Measurements from ENCODE around the gene THAP7.
"Not testable (repeated sequence)": the region's sequence is repeated elsewhere in the genome, so short reads cannot be mapped to it uniquely, and the experiment has no call there.

THAP7 gene, protein sequence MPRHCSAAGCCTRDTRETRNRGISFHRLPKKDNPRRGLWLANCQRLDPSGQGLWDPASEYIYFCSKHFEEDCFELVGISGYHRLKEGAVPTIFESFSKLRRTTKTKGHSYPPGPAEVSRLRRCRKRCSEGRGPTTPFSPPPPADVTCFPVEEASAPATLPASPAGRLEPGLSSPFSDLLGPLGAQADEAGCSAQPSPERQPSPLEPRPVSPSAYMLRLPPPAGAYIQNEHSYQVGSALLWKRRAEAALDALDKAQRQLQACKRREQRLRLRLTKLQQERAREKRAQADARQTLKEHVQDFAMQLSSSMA

DNA sequence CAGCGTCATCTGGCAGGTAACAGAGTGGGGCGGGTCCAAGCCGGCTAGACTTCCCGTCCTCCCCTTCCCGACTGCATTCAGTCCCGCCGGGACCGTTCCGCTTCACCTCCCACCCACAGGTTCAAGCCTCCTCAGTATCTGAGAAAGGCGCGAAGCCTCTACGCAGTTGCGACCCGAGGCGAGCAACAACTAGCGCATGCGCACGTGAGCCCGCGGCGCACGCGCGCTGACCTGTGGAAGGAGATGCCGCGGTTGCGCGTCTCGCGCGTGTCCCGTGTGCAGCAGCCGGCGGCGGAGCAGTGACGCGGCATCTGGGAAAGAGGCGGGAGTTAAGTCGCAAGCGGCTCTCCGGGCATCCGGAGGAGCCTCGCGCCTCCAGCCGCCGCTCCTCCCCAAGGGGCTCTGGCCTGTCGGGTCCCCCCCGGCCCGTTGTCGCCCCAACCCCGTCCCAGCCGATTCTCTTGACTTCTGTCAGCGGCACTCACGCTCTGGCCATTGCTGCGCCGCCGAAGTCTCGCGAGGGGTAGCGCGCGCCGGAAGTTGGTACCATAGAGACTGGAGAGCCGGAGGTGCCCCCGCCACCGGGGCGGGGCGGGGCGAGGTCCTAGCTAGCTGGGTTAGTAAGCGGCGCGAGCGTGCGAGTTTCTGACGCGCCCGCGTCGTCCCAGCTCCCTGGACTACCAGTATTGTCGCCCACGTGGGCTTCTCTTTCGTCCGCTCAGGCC lies at the start of gene THAP7:
Gene THAP7 (minus strand): TSS at position 518 of the 725 bp plus-strand sequence. CDS start 207 bp downstream, at position 311.
- peak; percentile 40 to 99 (median 96) for DNase-seq

DNA sequence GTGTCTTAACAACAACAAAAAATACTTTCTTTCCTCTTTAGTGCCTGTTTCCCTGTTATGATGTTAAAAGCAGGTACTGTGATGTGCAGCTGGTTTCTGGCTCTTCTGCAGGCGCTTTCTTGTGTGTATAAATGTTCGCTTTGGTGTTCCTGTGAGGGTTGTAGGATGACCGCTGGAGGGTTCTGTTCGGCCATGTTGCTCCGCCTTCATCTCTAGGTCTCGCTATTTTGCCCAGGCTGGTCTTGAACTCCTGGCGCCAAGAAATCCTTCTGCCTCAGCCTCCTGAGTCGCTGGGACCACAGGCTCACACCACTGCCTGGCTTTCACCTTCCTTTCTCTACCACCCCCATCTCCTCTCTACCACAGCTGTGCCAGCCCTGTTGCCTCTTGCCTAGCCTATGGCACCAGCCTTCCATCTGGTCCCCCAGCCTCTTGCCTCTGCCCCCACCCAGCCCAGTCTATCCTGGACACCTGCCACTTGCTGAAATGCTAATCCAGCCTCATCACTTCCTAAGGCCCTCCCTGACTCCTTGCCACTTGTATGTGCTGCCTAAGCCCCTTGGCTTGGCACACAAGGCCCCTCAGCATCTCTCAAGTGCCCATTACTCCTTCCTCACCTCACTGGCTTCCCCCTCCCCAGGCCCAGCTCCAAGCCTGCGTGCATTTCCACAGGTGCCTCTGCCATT lies 49.4 kb upstream of the THAP7 start:
- DNase-seq: no peak

DNA sequence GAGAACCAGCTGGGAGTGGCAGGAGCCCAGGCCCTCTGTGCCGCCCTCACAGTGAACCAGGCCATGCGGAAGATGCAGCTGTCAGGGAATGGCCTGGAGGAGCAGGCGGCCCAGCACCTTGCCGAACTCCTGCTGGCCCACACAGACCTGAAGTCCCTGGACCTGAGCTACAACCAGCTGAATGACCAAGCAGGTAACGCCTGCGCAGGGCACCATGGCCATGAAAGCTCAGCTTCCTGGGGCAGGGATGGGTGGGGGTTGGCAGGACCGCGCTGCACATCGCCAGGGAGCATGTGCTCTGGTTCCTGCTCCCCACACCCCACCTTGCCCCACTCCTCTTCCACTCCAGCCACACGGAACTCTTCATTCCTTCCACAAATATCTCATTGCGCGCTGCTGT lies 47.0 kb upstream of the THAP7 start:
- not testable (repeated sequence) for DNase-seq

DNA sequence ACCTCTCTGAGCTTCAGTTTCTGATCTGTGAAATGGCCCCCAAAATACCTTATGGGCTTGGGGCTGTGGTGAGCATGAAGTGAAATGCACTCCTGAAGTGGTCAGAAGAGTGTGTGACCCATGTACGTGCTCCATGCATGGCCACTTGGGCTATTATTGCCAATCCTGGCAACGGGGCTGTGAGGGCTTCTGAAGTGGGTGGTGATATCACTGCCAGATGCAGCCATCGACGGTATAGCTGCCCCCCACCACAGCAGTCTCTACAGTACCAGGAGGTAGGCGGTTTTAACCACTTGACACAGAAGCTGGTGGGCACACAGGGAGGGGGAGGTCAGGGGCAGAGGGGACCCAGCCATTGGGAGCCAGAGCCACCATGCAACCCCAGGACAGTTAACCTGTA lies 46.5 kb upstream of the THAP7 start:
- DNase-seq: not testable (repeated sequence)

DNA sequence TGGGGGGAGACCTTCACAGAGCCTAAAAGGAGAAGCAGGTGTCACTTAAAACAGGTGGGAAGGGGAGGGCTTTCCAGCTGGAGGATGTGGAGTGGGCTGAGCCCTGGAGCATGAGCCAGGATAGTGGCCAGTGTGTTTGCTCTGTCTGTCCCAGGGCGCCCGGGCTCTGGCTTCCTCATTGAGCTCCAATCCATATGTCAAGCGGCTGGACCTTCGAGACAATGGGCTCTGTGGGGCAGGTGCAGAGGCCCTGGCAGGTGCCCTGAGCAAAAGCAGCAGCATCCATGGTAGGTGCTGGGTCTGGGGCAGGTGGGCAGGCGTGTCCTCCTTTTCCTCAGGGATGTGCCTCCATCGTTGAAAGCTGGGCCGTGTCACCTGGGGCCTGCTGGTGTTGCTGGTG lies 45.8 kb upstream of the THAP7 start:
- DNase-seq: no peak

DNA sequence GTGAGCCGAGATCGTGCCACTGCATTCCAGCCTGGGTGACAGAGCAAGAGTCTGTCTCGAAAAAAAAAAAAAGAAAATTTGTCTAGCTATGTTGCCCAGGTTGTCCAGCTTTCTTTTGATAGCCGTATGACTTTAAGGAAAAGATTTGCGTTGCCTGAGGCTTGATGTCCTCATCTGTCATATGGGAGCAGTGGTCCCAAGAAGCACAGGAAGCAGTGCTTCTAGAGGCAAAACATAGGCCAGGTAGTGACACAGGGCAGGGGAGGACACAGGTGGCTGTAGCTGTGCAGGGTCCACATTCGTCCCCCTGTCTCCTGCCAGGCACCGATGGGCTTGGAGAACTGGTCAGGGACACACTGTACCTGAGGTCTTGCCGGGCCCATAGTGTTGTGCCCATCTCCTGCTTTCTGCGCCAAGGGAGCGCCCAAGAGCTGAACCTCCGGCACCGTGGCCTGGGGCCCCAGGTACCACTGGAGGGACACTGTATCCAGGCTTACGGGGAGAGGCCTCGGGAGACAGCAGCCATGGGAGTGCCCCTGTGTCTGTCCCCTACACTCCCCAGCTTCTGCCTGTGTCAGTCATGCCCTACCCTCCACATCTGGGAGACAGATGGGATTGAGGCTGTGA lies 45.2 kb upstream of the THAP7 start:
- DNase-seq: no peak

DNA sequence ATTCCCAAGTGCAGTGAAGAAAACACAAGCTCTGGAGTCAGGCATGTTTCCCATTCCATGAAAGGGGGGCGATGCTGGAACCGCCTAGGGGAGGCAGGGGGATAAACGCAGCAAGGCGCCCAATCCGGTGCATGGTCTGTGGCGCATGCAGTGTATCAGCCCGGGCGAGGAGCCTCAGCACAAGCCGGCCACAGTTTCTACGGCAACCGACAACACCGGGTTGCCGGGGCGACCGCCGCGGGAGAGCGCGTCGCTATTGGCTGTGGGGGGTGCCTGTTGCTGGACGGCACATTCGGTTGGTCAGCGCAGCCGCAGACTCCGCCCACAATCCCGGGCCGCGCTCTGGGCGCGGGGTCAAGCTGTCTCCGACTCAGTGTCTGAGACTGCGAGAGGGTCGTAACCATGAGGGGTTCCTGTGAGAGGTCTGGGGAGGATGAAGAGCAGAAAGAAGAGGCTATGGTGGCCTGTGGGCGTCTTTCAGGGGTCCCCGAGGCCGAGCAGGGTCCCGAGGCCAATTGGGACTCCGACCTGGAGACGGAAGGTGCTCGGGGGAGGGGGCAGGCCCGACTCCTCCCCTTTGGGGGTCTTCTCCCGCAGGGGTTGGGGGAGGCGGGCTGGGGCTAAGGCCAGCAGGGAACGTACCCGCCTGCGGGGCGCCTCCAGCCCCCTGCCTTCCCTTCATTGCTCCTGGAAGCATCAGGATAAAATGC lies 43.8 kb upstream of the THAP7 start, which contains the start of gene LRRC74B:
Gene LRRC74B (plus strand): TSS at position 362 of the 710 bp plus-strand sequence. CDS start 41 bp downstream, at position 403.
- DNase-seq: peak; percentile 13 to 95 (median 80)

DNA sequence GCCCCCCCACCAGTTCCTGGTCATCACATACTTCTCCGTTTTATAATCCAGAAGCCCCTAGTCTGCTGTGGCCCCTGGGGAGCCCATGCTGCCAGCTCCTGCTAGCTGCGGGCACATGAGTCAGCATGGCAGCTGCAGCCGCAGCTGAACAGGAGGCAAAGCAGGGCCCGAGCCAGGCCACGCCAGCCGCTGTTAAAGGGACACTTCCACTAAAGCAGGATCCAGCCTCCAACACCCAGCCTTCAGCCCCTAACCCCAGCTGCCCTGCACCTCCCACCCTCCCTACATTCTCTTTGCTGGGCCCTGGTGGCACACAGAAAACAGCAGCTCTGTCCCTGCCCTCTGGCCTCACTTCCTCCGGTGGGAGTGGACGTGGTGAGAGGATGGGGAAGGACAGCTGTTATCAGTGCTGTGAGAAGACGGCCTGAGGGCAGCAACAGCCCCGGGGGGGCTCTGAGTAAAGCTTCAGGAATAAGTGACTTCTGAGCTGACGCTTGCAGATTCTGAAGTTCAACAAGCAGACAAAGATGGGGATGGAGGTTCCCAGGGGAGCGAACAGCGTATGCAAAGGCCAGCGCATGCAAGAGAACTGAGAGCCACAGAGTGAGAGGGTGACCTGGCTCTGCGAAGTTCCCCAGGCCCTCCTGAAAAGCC lies 43.1 kb upstream of the THAP7 start:
- peak in 6 of 56 donors; percentile 5 to 34 (median 26) for DNase-seq

DNA sequence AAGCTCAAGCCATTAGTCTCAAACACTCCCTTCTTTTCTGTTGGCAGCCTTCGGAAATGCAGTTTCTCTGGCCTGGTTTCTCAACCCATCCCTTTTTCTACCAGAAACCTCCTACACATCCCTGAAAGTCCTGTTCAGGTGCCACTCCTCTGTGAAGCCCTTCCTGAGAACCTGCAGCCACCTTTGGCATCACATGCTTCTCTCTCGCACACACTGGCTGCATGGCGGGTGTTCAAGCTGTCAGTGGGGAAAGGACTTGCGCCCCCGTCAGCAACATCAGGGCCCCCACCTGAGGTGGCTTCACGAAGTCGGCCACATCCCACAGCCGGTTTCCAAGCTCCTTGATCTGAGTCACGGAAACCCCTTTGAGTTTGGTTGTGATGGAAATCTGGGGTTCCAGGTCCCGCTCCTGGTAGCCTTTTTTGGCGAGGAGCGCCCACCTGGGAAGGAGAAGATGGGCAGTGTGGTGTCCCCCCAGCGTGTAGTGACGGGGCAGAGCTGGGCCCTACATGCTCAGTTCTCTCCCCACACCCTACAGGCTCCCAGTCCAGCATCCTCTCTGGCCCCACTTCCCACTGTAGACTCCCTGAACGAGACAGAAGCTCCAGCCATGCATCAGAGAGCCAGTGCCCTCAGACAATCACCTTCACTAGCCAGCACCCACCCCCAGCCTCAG lies 42.1 kb upstream of the THAP7 start:
- no peak for DNase-seq

DNA sequence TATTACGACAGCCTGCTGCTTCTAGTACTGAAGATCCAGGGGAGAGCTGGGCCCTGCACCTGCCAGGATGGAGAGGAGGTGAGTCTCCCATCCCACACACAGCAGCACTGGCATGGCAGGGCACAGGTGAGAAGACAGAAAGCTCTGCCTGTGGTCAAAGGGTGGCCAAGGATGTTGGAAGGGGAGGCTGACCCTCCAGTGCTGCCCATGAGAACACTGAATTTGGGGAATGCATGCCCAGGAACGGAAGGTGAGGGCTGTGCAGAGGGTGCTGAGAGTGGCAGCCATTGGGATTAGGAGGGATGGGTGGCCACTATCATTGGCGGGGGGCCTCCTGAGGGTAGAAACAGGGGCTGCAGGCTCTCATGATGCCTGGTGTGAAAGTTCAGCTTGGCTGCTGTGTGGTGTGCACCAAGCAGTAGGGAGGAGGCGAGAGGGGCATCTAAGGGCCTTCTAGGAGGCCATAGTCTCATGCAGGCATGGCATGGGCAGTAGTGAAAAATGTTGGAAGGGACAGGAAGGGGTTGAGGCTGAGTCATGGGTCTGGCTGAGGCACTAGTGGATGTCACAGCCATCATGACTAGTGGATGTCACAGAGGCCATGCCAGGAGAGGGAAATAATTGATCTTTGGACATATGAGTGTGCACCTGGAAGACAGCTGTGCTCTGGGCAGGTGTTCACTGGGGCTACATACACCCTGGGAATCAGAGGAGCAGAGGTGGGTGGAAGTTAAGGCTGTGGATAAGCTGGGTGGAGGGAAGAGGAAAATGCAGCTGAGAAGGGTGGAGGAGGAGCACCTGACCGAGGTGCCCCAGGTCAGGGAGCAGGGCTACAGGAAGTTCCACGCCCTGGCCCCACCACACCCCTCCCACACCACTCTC lies 41.3 kb upstream of the THAP7 start:
- DNase-seq: no peak

DNA sequence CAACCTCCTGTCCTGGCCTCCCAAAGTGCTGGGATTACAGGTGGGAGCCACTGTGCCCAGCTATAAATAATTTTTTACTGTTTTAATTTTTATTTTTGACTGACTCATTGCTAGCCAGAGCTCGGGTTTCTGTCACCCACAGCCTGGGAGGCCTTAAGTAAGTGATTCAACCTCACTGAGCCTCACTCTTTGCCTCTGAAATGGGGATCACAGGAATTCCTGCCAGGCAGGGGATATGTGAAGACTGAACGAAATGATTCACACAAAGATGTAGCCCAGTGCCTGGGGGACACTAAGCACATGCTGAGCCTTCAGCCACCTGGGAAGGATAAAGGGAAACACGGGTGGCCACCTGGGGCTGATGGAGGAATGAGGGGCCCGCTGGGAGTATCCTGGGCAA lies 40.0 kb upstream of the THAP7 start:
- no peak for DNase-seq

DNA sequence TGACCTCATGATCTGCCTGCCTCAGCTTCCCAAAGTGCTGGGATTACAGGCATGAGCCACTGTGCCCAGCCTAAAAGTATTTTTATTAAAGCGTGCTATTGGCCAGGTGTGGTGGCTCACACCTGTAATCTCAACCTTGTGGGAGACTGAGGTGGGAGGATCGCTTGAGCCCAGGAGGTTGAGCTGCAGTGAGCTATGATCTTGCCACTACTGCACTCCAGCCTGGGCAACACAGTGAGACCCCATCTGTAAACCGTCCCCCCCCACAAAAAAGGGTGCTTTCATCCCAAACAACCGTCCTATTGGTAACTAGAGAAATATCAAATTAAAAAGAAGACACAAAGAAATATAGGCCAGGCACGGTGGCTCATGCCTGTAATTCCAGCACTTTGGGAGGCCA lies 37.2 kb upstream of the THAP7 start:
- not testable (repeated sequence) for DNase-seq

DNA sequence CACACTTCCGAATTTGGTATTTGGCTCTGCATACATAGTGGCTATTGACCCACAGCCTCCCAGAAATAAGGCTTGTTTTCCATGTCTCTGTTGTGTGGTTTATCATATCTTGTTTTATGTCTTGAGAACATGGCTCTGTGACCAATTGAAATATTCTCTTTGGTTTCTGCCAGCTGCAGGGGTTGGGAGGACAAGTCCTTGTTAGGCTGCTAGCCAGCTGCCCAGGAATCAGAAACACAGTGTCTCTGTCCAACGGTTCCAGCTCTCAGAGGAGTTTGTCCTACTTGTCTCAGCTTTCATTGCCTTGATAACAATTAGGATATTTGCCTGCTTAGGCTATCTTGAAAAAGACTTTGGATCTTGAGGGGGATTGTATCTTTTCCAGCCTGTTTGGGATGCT lies 36.5 kb upstream of the THAP7 start:
- no peak for DNase-seq

DNA sequence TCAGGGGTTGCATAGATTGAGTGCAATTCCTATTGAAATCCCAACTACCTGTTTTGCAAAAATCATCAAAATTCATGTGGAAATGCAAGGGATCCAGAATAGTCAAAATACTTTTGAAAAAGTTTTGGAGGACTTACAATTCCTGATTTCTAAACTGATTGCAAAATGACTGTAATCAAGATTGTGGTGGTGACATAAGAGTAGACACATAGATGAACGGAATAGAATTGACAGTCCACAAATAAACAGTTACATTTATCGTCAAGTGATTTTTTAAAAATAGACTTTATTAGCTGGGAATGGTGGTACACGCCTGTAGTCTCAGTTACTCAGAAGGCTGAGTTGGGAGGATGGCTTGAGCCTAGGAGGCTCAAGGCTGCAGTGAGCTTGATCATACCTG lies 33.1 kb upstream of the THAP7 start:
- no peak for DNase-seq

DNA sequence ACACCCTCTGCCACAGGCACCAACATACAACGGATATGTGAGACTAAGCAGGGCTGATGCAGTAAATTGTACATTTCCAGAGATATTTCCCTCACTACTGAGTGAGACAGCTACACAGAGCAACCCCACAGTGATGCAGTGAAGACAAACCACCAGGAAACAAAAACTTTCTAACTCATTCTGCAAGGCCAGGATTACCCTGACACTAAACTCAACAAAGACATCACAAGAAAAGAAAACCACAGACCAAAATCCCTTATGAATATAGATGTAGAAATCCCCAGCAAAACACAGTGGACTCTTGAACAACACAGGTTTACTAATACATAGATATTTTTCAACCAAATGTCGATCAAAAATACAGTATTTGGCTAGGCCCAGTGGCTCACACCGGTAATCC lies 32.0 kb upstream of the THAP7 start:
- no peak for DNase-seq

DNA sequence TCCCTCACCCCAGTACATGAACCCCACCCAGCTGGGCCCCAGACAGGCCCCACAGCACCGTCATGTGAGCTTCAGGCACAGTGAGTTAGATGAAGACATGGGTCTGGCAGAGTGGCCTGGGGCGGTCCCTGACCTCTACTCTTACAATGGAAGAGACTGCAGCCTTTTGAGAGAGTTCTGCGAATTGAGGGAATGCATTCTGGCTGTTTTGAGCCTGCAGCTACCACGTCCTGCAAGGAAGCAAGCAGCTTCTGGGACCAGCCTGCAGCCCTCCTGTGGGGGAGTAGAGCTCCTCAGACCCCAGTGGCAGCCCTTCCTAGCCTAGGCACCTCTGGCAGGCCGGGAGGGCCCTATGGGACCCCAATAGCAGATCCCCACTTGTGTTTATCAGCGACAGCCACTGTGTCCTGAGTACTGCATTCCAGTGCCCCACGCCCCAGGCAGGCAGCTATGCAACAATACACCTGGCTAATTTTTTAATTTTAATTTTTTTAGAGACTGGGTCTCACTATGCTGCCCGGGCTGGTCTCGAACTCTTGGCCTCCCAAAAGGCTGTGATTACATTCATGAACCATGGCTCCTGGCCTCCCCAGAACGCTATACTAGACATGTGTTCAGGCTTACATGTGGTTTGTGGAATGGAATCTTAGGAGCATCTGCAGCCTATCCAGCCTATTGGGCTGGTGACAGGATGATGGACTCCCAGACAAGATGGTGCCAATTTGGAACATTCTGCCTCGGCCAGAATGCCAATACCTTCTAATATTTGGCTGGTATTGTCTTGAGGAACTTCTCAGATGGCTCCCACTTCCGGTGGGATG lies 31.2 kb upstream of the THAP7 start:
- DNase-seq: no peak

DNA sequence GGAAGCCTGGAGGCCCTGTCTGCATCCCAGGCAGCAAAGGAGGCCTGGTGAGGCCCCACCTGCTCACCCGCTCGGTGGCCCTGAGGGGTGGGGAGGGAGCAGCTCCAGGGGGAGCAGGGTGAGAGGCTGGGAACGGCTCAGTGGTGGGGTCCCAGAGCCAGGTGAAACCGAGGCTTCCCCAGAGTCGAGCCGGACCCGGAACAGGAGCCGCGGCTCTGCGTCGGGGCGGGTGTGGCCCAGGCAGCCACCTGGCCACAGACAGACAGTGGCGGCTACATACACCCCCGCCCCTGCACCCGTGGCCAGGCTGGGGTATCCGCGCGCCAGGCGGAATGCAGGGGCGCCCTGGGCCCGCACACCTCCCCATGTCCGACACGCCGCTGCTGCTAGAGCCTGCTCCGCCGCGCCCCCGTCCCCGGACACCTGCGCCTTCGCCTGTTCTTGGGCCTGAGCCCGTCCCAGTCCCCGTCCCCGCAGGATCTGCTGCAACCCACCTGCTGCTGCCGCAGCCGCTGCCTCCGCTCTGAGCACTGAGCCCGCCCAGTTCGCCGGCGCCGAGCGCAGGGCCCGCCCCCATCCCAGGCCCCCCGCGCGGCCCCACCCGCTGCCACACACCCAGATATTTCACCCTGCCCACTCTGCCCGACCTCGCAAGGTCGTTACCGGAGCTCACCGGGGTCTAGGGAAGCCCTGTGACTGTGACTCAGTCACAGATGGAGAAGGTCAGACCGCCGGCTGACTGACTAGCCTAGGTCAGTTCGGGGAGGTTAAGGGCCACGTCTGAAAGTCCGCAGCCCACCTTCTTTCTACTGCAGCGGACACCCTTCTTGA lies 30.3 kb upstream of the THAP7 start, which contains the start of gene SLC7A4:
Gene SLC7A4 (minus strand): TSS at position 525 of the 831 bp plus-strand sequence. CDS start 749 bp downstream, outside the sequence.
- peak in 11 of 56 donors; percentile 2 to 59 (median 26) for DNase-seq
